ENCODE data around the gene MACO1.
"Not testable (repeated sequence)": the region's sequence is repeated elsewhere in the genome, so short reads cannot be mapped to it uniquely, and the experiment has no call there.

MACO1 gene

GRCh38 chr1:25402947-25403803, 27.5 kb upstream of the MACO1 start:
- DNase-seq (ENCODE audit: low read depth); H3K4me3 ChIP-seq (ENCODE audit: low read length): not testable (repeated sequence)
- peak; percentile 25 for TF ChIP-seq CTCF (IDR thresholded peaks at IDR 0.05; ENCODE audit: insufficient read depth, low read depth, low read length, missing control alignments)

- DNase-seq (ENCODE audit: low read depth); H3K4me3 ChIP-seq (ENCODE audit: low read length): not testable (repeated sequence)
Measured at GRCh38 chr1:25405731-25406305, 24.9 kb upstream of the MACO1 start.

GRCh38 chr1:25409641-25410427, 20.9 kb upstream of the MACO1 start:
- not testable (repeated sequence) for H3K4me3 ChIP-seq (ENCODE audit: low read length); DNase-seq (ENCODE audit: low read depth)

- DNase-seq (ENCODE audit: low read depth); H3K4me3 ChIP-seq (ENCODE audit: low read length): not testable (repeated sequence)
Measured at GRCh38 chr1:25412872-25413623, 17.6 kb upstream of the MACO1 start.

- DNase-seq (ENCODE audit: low read depth); H3K4me3 ChIP-seq (ENCODE audit: low read length): not testable (repeated sequence)
Measured at GRCh38 chr1:25414157-25414556, 16.5 kb upstream of the MACO1 start.

GRCh38 chr1:25414578-25414977, 16.1 kb upstream of the MACO1 start:
- not testable (repeated sequence) for H3K4me3 ChIP-seq (ENCODE audit: low read length); DNase-seq (ENCODE audit: low read depth)

GRCh38 chr1:25417280-25417679, 13.4 kb upstream of the MACO1 start:
- not testable (repeated sequence) for DNase-seq (ENCODE audit: low read depth); H3K4me3 ChIP-seq (ENCODE audit: low read length)

GRCh38 chr1:25419339-25419738, 11.4 kb upstream of the MACO1 start:
- not testable (repeated sequence) for DNase-seq (ENCODE audit: low read depth); H3K4me3 ChIP-seq (ENCODE audit: low read length)

- H3K4me3 ChIP-seq (ENCODE audit: low read length), result not testable (repeated sequence)
Measured at GRCh38 chr1:25420715-25421114, 10.0 kb upstream of the MACO1 start, which contains the start of gene RHCE. TSS of gene RHCE (minus strand) at chr1:25420825. CDS start at chr1:25420786, 39 bp downstream.

GRCh38 chr1:25423206-25423605, 7.5 kb upstream of the MACO1 start:
- not testable (repeated sequence) for H3K4me3 ChIP-seq (ENCODE audit: low read length)
- peak; percentile 31 for DNase-seq (ENCODE audit: low read depth)

More at GRCh38 chr1:25420715-25421114, 10.0 kb upstream of the MACO1 start, which contains the start of gene RHCE:
- DNase-seq (ENCODE audit: low read depth), result not testable (repeated sequence)

- no peak for TF ChIP-seq CTCF (IDR thresholded peaks at IDR 0.05; ENCODE audit: insufficient read depth, low read depth, low read length, missing control alignments)
- peak; percentile 98 for DNase-seq (ENCODE audit: low read depth)
- H3K4me3 ChIP-seq (ENCODE audit: low read length), result no peak overlapping the region
Measured at GRCh38 chr1:25425098-25426085, 5.3 kb upstream of the MACO1 start.
